ENCODE results near the gene RFT1.

DNA sequence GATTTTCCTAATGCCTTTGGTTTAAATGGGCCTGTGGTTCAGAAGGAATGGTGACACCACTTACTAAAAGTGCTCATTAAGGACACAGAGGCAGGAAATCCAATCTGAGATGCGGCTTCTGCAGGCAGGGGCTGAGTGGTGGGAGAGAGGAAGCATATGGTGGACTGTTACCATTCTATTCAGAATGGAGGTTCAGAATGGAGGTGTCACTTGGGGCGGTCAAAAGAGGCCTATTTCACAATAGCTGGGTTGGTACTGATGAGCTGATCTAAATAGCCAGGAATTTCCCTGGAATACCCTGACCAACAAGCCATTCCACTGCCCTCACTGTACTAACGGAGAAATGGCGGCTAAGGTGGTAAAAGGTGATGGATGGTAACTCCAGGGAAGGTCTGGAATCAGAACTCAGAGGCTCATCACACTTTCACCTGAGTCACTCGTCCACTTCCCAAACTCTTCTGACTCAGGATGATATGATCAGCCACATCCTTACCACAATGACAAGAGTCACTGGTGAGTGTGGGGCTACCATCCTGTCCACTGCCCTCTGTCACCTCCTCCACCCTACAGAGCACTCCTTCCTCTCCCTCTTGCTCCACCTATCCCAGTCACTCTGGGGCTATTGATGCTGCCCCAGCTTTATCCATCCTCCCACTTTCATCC, 15.7 kb downstream of the RFT1 start:
- TF ChIP-seq, protein P1, sequence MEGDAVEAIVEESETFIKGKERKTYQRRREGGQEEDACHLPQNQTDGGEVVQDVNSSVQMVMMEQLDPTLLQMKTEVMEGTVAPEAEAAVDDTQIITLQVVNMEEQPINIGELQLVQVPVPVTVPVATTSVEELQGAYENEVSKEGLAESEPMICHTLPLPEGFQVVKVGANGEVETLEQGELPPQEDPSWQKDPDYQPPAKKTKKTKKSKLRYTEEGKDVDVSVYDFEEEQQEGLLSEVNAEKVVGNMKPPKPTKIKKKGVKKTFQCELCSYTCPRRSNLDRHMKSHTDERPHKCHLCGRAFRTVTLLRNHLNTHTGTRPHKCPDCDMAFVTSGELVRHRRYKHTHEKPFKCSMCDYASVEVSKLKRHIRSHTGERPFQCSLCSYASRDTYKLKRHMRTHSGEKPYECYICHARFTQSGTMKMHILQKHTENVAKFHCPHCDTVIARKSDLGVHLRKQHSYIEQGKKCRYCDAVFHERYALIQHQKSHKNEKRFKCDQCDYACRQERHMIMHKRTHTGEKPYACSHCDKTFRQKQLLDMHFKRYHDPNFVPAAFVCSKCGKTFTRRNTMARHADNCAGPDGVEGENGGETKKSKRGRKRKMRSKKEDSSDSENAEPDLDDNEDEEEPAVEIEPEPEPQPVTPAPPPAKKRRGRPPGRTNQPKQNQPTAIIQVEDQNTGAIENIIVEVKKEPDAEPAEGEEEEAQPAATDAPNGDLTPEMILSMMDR (IDR thresholded peaks at IDR 0.05 in 2 of 3, conservative IDR thresholded peaks at IDR 0.05 in 1 of 3; ENCODE audit: borderline replicate concordance in 1 of 3, insufficient read depth in 1 of 3, low read depth in 2 of 3, low read length in 2 of 3): no peak
- no peak for TF ChIP-seq CEBPB (IDR thresholded peaks at IDR 0.05; ENCODE audit: low read depth)
